GM12891 (cell line): Measurements from ENCODE around the gene IGFN1.

Experiments
- PAX5 ChIP-seq: IDR thresholded peaks from 2 replicates; pipeline ENCODE4 v1.6.1; 2011; ENCODE audit warnings: low read length, moderate library complexity, mild to moderate bottlenecking; ENCODE audit not compliant: insufficient read depth, severe bottlenecking
- POLR2A ChIP-seq: IDR thresholded peaks from 2 replicates; pipeline ENCODE4 v1.6.1; 2011; ENCODE audit warnings: low read depth, low read length, control low read depth
- POLR2AphosphoS5 ChIP-seq: IDR thresholded peaks from 2 replicates; pipeline ENCODE4 v1.6.1; 2011; ENCODE audit warnings: low read depth, low read length, control low read depth
- POU2F2 ChIP-seq: IDR thresholded peaks from 2 replicates; pipeline ENCODE4 v1.6.1; 2011; ENCODE audit warnings: low read depth, mild to moderate bottlenecking, control low read depth, low read length, moderate library complexity
- SPI1 ChIP-seq: IDR thresholded peaks from 2 replicates; pipeline ENCODE4 v1.6.1; 2011; ENCODE audit warnings: low read depth, low read length, control low read depth
- TAF1 ChIP-seq: IDR thresholded peaks from 2 replicates; pipeline ENCODE4 v1.6.1; 2011; ENCODE audit warnings: low read depth, low read length, control low read depth

- TF ChIP-seq POLR2A (no peak), TAF1 (no peak), PAX5 (no peak), POLR2AphosphoS5 (no peak), SPI1 (no peak), POU2F2 (no peak)
Measured at GRCh38 chr1:201230676-201231075, 40.1 kb downstream of the IGFN1 start.
